NK-92 treated with Interleukin-12 subunit alpha and Interleukin-12 subunit beta, amount 100 ng/mL, for 24 hours (cell line): Measurements from ENCODE around the gene SMYD2.

Experiments used
- DNase-seq: peaks from one replicate; lab custom pipeline; 2025; lab: John Stamatoyannopoulos, UW

Gene SMYD2

GRCh38 chr1:214303141-214303930 is 22.4 kb downstream of the SMYD2 start:
- DNase-seq, result no peak

DNA sequence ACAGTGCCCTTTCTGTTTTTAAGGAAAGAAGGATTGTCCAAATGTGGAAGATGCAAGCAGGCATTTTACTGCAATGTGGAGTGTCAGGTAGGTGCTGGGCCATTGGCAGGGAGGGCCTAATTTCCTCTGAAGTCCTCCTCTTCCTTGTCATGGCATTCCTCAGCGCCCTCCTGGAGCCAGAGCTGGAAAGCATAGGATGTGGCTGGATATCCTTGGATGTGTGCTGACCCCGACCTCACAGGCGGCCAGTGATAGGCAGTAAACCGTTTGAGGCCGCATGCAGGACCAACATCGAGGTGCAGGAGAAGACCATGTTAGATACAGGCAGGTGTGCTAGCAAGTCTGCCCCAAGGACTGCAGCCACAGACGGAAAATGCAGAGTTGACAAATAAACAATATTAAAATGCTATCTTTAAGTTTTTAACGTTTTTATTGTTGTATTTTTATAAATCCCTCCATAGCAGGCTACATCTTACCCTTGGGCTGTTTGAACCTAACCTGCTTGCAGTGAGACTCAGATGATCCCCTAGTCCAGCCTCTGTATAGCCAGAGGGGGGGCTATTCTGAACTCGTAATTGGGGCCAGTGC is 24.3 kb downstream of the SMYD2 start:
- no peak for DNase-seq

- DNase-seq, result no peak
Measured at GRCh38 chr1:214306269-214306668, 25.3 kb downstream of the SMYD2 start.

- DNase-seq, result no peak
Measured at GRCh38 chr1:214310010-214310409, 29.1 kb downstream of the SMYD2 start.

DNA sequence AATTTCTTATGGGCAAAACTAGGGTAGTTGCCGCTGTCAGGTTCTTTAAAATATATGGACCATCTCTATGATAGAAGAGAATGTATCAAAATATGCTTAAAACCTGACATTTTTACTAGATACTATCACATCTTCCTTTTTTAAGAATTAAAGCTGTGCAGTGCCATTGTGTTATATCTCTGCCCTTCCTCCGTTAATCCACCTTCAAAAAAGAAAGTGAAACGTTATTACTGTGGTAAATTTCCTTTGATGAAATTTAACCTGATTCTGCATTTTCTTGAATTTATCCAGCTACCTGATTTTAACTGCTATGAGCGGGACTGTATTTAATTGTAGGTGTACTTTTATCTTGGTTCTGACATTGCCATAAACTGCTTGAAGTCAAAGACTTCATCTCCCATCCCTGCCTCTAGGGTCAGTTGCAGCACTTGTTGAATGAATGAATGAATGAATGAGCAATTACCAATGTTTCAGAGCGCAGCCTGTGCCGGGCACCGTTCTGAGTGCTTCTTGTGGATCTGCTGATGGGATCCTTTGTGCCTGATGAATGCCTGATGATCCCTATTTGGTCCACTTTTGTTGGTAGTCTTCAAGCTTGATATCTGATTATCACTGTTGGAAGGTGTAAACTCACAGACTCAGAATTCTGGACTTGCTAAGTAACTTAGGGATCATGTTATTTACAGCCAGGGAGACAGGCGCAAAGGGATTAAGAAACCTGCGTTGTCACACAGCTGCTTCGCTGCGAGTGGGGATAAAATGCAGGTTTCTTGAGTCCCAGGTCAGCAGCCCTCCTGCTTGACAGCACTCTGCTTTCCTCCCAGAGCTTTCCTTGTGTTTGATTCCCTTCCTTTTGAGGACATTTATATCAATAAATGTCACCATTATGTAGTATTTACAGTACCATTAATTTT is 30.1 kb downstream of the SMYD2 start:
- no peak for DNase-seq

DNA sequence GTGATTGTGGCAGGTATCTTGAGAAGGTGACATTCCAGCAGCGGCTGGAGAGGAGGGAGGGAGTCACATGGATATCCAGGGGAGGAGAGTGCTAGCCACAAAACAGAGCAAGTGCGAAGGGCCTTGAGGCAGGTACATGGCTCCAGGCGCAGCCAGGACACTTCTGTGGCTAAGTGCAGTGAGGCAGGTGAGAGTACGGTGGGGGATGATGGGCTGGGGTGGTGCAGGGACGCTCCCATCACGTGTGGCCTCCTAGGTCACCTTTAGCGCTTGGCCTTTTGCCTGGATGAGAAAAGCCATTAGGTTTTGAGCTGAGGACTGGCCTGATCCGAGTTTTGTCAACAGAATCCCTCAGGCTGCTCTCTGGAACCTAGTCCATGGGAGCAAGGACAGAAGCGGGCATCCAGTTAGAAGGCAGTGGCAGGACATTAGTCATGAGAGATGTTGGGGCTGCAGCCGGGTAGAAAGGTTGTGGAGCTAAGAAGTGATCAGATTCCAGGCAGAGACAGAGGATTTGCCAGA is 31.6 kb downstream of the SMYD2 start:
- no peak for DNase-seq

DNA sequence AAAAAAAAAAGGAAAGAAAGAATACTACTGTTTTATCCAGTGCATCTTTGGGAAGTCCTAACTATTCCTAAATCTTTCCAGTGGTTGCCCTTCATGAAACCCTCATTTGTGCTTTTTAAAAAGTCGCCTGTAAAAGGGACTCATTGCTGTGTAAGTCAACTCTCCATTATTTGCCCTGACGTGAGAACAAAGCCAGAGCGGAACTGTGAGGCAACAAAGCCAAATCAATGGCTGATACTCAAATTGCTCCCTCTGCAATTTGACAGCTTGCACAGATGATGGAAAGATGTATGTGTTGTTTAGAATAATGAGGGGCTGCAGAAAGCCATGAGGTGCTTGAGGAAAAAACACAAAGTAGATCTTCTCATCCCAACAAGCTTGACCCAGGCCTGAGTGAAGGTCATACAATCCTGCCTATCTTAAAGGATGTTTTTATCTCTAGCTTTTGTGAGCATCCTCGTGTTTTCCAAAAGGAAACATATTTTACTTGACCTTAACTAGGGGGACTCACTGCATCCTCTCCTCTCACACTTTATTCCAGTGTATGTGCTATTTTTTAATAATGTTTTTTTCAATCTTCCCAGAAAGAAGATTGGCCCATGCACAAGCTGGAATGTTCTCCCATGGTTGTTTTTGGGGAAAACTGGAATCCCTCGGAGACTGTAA is 33.4 kb downstream of the SMYD2 start:
- no peak for DNase-seq

GRCh38 chr1:214316593-214316992 is 35.6 kb downstream of the SMYD2 start:
- no peak for DNase-seq

GRCh38 chr1:214317300-214317699 is 36.3 kb downstream of the SMYD2 start:
- DNase-seq, result no peak

GRCh38 chr1:214317734-214318133 is 36.8 kb downstream of the SMYD2 start:
- no peak for DNase-seq

DNA sequence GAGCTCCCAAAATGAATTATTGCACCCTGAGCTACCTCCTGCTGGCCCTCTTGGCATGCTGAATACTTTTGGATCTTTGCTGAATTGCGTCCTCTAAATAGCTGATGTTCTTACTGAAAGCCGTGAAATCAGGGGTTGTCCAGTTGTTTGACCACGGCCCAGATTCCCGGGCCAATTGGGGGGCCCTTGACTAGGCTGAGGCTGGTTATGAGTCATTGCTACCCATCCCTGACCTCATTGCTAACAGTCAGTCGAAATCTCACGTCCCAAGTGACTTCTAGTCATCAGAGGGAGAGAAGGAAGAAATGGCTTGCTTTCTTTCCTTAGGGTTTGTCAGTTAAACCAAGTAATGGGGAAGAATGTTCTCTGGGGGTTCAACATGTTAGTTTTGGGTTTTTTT is 37.4 kb downstream of the SMYD2 start:
- no peak for DNase-seq

DNA sequence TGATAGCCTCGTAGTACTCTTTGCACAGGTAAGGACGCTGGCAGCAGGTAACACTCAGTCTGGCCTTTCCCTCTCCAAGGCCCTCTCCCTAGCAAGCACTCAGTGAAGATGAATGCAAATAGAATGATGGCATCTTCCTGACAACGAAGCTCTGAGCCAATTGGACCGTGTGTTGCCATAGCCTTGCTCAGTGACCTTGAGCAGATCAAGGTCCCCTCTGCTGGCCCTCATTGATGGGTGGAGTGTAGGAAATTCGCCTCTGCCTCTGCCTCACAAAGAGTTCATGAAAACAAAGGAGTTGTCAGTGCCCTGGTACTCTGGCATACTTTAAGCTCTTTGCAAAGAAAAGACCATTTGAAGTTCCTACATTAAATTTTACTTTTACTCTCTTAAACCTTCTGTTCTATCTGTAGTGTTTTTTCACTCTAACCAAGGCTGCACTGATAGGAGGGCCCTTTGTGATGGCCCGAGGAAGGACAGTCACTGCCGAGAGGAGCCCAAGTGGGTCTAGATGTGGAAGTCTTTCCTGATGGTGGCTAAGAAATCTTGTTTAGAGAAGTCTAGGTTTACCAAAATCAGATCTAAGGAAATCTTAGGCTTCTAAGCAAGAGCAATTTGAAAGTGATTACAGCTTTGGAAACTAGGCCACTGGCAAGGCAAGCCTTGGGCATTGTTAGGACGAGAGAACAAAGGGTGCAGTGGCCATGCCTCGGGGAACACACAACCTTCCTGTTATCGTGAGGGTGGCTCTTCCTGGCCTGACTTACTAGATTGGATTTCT is 38.2 kb downstream of the SMYD2 start:
- DNase-seq, result no peak

- no peak for DNase-seq
Measured at GRCh38 chr1:214319938-214320337, 39.0 kb downstream of the SMYD2 start.

DNA sequence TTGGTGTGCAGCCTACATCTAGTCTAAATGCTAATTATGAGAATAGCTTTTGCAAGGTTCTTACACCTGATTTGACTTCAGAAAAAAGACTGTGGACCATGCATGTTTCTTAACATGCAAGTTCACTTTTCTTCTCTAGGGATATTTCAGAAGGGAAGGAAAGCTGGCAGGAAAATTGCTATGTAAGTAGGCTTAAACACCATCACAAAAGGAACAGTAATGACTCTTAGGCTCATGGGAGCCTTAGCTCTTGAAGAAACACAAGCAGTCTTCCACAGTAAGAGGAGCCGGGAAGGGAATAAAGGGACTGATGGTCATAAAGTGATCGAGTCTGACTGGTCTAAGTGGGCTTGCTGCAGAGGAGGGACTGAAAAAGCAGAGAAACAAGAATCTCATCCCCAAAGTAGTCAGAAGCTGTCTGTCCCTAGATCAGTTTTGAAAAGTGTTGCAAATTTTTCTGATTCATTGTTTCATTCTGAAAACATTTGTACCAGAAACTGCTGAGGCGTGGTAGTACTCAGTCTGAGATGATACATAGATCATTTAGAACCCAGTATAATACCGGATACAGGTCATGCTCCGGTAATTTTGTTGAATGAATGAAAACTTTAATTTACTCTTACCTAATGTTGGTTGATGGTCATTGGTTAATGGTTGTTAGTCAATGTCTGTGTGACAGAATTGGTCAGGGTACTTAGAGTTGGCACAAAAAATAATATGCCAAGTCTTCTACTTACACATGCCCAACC is 40.9 kb downstream of the SMYD2 start:
- DNase-seq, result no peak

DNA sequence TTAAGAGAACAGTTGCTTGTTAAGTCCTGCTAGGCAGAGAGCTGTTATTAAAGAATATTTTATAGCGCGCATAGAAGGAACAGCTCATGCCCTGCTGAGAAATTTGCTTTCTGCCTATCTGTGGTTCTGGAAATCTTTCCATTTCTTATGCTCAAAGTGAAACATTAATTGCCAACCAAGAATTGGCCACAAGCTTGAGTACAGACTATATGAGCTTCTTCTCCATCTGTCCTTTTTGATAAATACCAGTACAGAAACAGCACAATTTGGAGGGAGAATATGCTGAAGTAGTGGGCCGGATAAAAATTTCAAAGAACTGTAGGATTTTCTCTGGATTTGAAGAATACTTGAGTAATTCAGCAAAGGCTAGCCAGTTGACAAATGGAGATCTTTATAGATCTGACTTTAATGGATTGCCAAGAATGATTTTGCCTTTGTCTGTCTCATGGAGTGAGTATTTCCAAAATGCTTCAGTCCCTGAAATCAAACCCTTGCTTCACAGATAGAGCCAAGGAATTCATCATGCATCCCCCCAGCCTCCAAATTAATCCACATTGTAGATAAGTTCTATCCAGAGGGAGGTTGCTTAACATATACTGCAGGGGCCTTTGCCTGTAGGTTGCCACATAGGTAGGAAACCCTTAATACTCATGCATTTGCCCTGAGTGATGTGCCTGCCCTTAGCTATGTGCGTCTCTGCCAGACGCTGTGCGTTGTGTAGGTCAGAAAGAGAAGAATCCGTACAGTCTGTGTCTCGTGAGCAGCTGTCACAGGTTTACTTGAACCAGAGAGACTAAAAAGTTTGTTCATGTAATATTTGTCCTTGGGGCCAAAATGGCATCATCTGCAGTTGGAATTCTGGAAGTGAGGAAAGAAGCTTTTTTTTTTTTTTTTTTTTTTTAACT is 44.2 kb downstream of the SMYD2 start:
- no peak for DNase-seq

GRCh38 chr1:214326406-214326805 is 45.4 kb downstream of the SMYD2 start:
- no peak for DNase-seq

DNA sequence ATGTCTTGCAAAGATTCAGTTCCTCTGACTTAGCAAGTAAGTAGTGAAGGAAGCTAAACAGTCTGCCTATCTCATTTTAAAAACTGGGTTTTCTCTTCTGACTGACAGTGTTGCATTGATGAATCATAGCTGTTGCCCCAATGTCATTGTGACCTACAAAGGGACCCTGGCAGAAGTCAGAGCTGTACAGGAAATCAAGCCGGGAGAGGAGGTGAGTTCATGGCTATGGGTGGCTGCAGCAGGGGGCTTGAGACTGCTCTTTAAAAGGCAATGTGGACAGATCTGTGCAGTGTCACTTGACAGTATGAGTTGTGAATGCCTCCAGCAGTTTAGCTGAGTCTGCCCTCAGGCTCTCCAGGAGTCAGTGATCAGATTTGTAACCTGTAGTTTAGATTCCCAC is 46.6 kb downstream of the SMYD2 start:
- peak; percentile 55 for DNase-seq

- peak; percentile 71 for DNase-seq
Measured at GRCh38 chr1:214328770-214329469, 48.0 kb downstream of the SMYD2 start.
